ENCODE data around the gene PTX4.

PTX4 gene

DNA sequence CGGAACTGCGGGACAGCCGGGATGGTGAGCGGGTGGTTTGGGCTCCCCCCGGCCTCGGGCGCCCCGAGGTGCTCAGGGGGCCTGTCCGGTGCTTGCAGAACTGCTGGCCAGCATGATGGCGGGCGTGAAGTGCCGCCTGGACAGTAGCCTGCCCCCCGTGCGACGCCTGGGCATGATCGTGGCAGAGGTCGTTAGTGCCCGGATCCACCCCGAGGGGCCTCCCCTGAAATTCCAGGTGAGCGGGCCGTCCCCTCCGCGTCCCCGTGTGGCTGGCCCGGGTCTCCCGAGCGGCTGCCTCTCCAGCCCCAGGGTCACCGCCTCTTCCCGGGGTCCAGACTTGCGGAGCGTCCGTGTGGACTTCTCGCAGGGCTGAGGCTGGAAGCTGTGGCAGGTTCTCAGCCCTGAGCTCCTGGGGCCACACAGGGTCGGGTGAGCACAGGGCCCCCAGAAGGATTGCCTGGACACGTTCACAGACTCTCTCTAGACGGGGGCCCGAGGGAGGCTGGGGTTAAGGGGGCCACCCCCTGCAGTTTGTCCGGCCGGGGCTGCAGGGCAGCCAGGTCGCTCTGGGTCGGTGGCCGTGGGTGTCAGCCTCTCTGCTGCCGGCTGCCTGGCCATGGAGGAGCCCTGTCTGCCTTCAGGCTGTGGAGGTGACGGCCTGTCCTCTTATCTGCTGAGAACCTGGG, 11.9 kb upstream of the PTX4 start:
- DNase-seq (ENCODE audit: low read depth), result no peak

DNA sequence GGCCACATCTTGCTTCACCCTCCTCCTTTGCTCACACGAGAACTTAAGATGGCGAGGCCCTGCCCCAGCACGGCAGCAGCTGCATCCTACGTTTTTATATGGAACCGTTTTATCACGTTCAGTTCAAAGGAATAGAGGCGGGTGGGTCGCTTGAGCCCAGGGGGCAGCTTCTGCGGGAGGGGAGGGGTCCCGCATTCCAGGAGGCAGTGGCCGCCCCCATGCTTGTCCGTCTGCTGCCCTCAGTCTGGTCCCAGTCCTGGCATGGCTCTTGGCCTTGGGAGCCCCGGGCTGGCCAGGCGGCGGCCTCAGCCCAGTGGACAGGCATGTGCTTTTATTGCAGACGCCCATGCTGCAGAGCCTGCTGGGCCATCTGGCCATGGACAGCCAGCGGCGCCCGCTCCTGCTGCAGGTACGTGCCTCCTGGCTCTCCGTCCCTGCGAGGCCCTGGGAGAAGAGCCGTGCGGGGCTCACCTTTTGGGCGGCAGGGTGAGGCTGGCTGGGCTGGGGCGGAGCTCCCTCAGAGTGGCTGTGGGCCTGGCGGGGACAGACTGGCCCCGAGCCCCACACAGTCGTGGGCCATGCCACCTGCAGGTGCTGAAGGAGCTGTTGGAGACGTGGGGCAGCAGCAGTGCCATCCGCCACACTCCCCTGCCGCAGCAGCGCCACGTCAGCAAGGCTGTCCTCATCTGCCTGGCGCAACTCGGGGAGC, 11.2 kb upstream of the PTX4 start:
- DNase-seq (ENCODE audit: low read depth), result no peak

- no peak for DNase-seq (ENCODE audit: low read depth)
Measured at GRCh38 chr16:1498899-1499676, 10.3 kb upstream of the PTX4 start.

DNA sequence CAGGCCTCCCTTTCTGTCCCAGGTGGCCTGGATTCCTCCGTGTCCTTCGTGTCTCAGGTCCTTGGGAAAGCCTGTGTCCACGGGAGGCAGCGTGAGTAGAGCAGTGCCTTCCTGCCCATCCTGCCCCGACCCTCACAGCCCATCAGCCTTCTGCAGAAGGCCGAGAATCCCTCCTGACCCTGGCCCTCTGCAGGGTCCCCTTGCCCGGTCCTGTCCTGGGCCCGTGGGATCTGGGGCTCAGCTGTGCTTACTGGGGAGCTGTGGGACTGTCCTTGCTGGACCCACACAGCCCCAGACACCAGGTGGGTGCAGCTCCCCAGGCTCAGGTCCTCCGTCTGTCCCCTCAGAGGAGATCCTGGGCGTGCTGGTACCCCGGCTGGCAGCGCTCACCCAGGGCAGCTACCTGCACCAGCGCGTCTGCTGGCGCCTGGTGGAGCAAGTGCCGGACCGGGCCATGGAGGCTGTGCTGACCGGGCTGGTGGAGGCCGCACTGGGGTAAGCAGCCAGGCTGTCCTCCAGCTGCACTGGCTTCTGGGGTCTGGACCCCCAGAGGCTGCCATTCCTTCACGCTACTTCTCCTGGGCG, 8.4 kb upstream of the PTX4 start:
- no peak for DNase-seq (ENCODE audit: low read depth)

- DNase-seq (ENCODE audit: low read depth), result no peak
Measured at GRCh38 chr16:1496464-1496863, 7.7 kb upstream of the PTX4 start.

DNA sequence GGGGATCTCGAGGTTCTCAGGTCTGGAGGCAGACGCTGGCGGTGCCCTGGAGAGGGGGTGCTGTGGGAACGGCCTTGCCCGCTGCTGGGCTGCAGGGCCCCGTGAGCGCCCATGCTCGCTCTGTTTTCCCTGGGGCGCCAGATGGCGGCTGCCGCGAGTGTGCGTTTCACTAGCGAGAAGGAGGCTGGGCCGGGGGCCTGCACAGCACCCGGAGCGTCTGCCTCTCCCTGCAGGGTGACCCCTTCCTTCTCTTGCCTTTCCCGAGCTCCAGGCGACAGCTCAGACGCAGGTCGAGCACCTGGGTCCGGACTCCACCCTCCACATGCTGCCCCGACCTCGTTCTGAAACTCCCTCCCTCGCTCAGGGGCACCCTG, 7.1 kb upstream of the PTX4 start:
- DNase-seq (ENCODE audit: low read depth), result no peak

GRCh38 chr16:1495211-1495888, 6.6 kb upstream of the PTX4 start:
- DNase-seq (ENCODE audit: low read depth), result no peak

DNA sequence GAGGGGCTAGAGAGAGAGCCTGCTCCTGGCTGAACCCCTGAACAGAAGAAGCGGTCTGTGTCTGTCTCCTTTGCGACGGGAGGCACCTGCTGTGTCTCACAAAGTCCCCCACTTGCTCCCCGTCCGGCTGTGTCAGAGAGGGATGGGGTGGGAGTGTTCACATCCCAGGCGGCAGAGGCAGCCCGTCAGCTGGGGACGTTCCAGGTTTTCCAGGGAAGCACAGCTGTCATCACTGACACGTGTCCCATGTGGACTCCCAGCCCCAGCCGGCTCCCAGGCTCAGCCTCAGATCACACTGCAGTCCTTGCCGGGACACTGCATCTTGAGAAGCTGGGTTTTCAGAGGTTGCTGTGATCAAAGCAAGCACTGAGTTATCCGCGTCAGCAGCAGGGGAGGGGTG, 6.0 kb upstream of the PTX4 start:
- DNase-seq (ENCODE audit: low read depth), result no peak

- DNase-seq (ENCODE audit: low read depth), result no peak
Measured at GRCh38 chr16:1494129-1494640, 5.4 kb upstream of the PTX4 start.

GRCh38 chr16:1493746-1494094, 5.0 kb upstream of the PTX4 start:
- no peak for DNase-seq (ENCODE audit: low read depth)

DNA sequence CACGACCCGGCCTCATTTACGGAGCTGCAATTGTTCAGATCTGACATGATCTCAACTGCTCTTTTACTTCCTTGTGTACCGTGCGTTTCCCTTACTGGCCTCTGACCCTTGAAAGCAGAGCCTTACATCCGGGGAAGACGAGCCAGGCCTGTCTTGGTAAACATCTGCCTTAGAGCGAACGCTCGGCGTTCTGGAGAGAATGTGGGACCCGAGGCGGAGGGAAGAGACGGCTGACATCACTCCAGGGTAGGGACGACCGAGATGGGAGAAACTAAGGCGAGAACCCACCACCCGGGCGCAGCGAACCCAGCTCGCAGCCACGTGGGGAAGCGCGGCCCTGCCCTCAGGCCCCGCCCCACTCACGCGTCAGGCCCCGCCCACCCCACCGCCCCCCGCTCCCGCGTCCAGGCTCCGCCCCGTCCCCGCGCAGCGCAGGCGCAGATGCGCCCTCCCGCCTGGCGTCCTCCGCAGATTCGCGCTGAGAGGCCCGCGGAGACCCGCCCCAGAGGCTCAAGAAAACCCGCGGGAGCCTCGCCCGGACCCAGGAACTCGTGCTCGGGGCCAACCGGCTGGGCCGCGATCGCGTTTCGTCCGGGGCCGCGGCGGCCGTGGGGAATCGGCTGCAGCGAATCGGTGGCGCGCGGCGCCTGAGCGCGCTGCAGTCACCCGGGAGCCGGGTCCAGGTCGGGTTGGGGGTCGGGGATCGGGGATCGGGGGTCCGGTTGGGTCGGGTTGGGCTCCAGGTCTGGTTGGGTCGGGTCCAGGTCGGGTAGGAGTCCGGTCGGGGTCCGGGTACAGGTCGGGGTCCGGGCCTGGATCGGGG, 4.4 kb upstream of the PTX4 start, which contains the start of gene TELO2:
TSS of gene TELO2 (plus strand) at position 438 of the 823 bp plus-strand sequence. CDS start 922 bp downstream, outside the sequence.
- peak; percentile 77 for DNase-seq (ENCODE audit: low read depth)

GRCh38 chr16:1492082-1492922, 3.6 kb upstream of the PTX4 start:
- no peak for DNase-seq (ENCODE audit: low read depth)

GRCh38 chr16:1491327-1491726, 2.6 kb upstream of the PTX4 start:
- DNase-seq (ENCODE audit: low read depth), result no peak

DNA sequence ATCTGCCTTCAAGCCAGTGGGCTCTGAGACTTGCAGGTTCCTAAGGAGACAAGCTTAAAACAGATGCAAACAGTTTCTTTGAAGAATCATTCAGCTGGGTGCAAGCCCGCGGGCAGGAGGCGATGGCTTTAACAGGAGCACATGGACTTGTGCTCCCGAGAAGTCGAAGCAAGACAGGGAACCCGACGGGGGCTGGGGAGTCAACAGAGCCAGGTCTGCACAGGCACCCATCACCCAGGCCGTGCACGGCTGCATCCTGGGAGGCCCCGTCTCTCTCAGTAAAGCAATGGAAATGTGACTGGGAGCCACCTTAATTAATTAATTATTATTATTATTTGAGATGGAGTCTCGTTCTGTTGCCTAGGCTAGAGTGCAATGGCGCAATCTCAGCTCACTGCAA, 333 bp upstream of the PTX4 start:
- DNase-seq (ENCODE audit: low read depth), result no peak

- DNase-seq (ENCODE audit: low read depth), result no peak
Measured at GRCh38 chr16:1488054-1488601, 616 bp downstream of the PTX4 start.

DNA sequence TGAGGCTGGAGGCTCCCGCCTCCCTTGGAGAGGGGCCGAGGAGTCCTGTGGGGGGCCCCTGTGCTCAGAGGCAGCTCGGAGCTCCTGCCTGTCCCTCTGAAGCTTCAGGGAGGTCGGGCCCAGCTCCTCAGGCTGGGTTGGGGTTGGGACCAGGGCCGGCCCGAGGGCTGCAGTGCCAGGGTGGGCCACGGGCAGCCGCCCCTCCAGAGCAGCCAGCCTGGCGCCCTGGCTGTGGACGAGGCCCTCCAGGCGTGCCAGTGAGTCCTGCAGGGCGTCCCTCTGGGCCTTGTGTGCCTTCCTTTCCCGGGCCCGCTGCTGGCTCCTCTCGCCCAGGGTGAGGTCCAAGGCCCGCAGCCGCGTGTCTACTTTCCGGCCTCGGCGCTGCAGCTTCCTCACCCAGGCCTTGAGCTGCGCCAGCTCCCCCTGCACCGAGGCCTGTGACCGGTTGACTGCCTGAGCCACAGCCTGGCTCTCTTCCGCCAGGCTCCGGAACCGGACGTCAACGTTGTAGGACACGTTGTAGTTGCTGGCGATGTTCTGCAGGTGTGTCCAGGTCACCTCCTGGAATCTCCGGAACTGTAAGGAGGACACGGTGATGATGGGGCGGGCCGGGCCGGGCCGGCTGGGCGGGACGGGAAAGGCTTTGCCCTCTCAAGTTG, 1.2 kb downstream of the PTX4 start:
- DNase-seq (ENCODE audit: low read depth), result no peak

DNA sequence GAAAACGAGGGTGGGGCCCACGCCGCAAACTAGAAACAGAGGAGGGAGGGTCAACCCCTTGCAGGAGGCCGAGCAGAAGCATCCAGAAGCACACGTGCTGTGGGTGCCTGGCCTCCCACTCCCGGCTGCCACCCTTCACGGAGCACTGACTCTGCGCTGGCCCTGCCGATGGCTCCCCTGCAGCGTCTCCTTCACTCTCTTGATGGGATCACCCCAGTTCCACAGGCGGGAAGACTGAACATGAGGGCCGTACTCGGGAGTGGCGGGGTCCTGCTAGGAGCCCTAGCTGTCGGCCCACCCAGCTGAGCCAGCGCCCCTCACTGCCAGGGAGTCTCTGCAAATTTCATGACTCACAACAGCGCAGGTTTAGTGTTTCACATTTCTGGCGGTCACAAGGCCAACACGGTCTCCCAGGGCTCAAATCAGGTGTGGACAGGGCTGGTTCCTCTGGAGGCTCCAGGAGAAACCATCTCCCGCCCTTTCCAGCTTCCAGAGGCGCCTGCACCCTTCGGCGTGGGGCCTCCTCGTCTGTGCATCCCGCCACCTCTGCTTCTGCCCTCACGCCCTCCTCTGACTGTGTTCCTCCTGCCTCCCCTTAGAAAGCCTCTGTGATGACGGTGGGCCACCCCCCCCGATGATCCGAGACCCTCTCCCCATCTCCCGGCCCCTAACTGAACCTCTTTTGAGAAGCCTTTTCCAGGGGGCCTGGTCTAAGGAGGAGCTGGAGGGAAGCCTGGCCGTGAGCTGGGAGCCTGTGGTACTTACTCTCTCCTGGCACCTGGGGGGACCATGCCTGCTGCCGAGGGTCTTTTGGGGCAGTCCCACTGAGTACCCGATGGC, 2.0 kb downstream of the PTX4 start:
- DNase-seq (ENCODE audit: low read depth), result no peak

- no peak for DNase-seq (ENCODE audit: low read depth)
Measured at GRCh38 chr16:1485847-1486496, 2.8 kb downstream of the PTX4 start.

Data from stimulated activated CD8-positive, alpha-beta memory T cell treated with anti-CD3 and anti-CD28 coated beads, Interleukin-12 subunit alpha, Interleukin-12 subunit beta, amount 100 ng/mL, for 4 hours (primary cell).